ENCODE data around the gene TMEM236. TPM values are rescaled to one million over a fixed set of nuclear protein-coding genes. Genes with fewer than 3 reads are reported as not detected.

The TMEM236 gene
- total RNA-seq, 1 donor from 2014 or later, result 5.0 TPM

- H3K4me1 ChIP-seq, result no peaks in the 10 kb centered on the region
- H3K27ac ChIP-seq, result no peak overlapping the region
- DNase-seq, result no peak
- no peak for TF ChIP-seq CTCF (IDR thresholded peaks at IDR 0.05)
- H3K27me3 ChIP-seq, result no peaks in the 10 kb centered on the region
- intact Hi-C loops (cut with DNase I), result no loop called here
- H3K4me3 ChIP-seq, result no peak overlapping the region
- ATAC-seq, result no peak
- H3K36me3 ChIP-seq, result no peaks in the 10 kb centered on the region
- H3K9me3 ChIP-seq, result no peaks in the 10 kb centered on the region
Measured at GRCh38 chr10:17795083-17795482, 43.1 kb downstream of the TMEM236 start.

GRCh38 chr10:17795813-17796594, 44.0 kb downstream of the TMEM236 start:
- H3K4me1 ChIP-seq, result no peaks in the 10 kb centered on the region
- intact Hi-C loops (cut with DNase I), result no loop called here

GRCh38 chr10:17801507-17801906, 49.5 kb downstream of the TMEM236 start:
- peak; percentile 10 for TF ChIP-seq CTCF (IDR thresholded peaks at IDR 0.05)
- H3K27ac ChIP-seq, result no peak overlapping the region
- no peak for DNase-seq
- intact Hi-C loops (cut with DNase I), result no loop called here
- no peak overlapping the region for H3K4me3 ChIP-seq
- H3K27me3 ChIP-seq, result no peaks in the 10 kb centered on the region
- ATAC-seq, result no peak
- H3K9me3 ChIP-seq, result no peaks in the 10 kb centered on the region
- H3K36me3 ChIP-seq, result no peaks in the 10 kb centered on the region
- no peaks in the 10 kb centered on the region for H3K4me1 ChIP-seq

More at GRCh38 chr10:17795813-17796594, 44.0 kb downstream of the TMEM236 start:
- no peak for TF ChIP-seq CTCF (IDR thresholded peaks at IDR 0.05)
- Histone ChIP-seq H3K36me3 (no peaks in the 10 kb centered on the region), H3K4me3 (no peak overlapping the region), H3K27me3 (no peaks in the 10 kb centered on the region), H3K9me3 (no peaks in the 10 kb centered on the region), H3K27ac (no peak overlapping the region)
- DNase-seq (no peak), ATAC-seq (no peak)

- no peak for DNase-seq
- no peak overlapping the region for H3K4me3 ChIP-seq
- no peaks in the 10 kb centered on the region for H3K36me3 ChIP-seq
- H3K9me3 ChIP-seq, result no peaks in the 10 kb centered on the region
- H3K4me1 ChIP-seq, result no peaks in the 10 kb centered on the region
- no peaks in the 10 kb centered on the region for H3K27me3 ChIP-seq
- ATAC-seq, result no peak
- H3K27ac ChIP-seq, result no peak overlapping the region
- TF ChIP-seq CTCF (IDR thresholded peaks at IDR 0.05), result no peak
- intact Hi-C loops (cut with DNase I), result no loop called here
Measured at GRCh38 chr10:17802350-17802749, 50.3 kb downstream of the TMEM236 start.

GRCh38 chr10:17802976-17803375, 51.0 kb downstream of the TMEM236 start:
- intact Hi-C loops (cut with DNase I), result no loop called here
- DNase-seq, result no peak
- Histone ChIP-seq H3K27me3 (no peaks in the 10 kb centered on the region), H3K4me3 (no peak overlapping the region), H3K9me3 (no peaks in the 10 kb centered on the region), H3K27ac (no peak overlapping the region), H3K4me1 (no peaks in the 10 kb centered on the region), H3K36me3 (no peaks in the 10 kb centered on the region)
- peak; percentile 52 for ATAC-seq
- no peak for TF ChIP-seq CTCF (IDR thresholded peaks at IDR 0.05)

Data from upper lobe of right lung (tissue), 1 donor.